Mammary epithelial cell (primary cell): Measurements from ENCODE around the gene EOMES.

Source experiments
- EZH2 ChIP-seq: IDR thresholded peaks from 2 replicates; pipeline ENCODE4 v1.6.1; 2012; ENCODE audit warnings: low read length, inconsistent platforms, borderline replicate concordance
- TF ChIP-seq, protein P1 (sequence below), 2 donors: IDR thresholded peaks in 1 of 2; conservative IDR thresholded peaks in 1 of 2; 2 replicates each; pipeline ENCODE4 v1.5.1; 2011 to 2012; ENCODE audit warnings: inconsistent platforms in 2 of 2, low read length in 2 of 2, mild to moderate bottlenecking in 2 of 2, control low read depth in 1 of 2, low read depth in 1 of 2; ENCODE audit not compliant: insufficient read depth in 1 of 2; ENCODE audit errors: extremely low read depth in 1 of 2

DNA sequence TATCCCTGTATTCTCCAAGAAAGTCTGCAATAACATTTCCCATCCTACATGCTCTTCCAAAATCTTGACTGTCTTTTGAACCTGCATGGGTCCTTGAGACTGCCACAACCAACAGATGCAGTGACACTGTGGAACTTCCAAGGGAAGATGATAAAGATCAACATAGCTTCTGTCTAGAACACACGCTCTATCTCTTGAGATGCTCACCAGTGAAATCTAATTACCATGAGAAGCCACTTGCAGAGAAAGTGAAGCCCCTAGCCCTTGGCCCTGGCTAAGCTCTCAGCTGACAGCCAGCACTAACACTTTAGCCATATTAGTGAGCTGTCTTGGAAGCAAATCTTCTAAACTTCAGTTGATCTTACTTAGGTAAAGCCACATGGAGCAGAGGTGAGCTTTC, 36.6 kb downstream of the EOMES start:
- TF ChIP-seq, protein P1, sequence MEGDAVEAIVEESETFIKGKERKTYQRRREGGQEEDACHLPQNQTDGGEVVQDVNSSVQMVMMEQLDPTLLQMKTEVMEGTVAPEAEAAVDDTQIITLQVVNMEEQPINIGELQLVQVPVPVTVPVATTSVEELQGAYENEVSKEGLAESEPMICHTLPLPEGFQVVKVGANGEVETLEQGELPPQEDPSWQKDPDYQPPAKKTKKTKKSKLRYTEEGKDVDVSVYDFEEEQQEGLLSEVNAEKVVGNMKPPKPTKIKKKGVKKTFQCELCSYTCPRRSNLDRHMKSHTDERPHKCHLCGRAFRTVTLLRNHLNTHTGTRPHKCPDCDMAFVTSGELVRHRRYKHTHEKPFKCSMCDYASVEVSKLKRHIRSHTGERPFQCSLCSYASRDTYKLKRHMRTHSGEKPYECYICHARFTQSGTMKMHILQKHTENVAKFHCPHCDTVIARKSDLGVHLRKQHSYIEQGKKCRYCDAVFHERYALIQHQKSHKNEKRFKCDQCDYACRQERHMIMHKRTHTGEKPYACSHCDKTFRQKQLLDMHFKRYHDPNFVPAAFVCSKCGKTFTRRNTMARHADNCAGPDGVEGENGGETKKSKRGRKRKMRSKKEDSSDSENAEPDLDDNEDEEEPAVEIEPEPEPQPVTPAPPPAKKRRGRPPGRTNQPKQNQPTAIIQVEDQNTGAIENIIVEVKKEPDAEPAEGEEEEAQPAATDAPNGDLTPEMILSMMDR (conservative IDR thresholded peaks at IDR 0.05 in 1 of 2, IDR thresholded peaks at IDR 0.05 in 1 of 2; ENCODE audit: extremely low read depth in 1 of 2, insufficient read depth in 1 of 2, low read depth in 1 of 2, low read length in 2 of 2): no peak
- no peak for TF ChIP-seq EZH2
